GM19025 (cell line): Measurements from ENCODE around the gene LCE1E.

Source experiments
- ATAC-seq: cut with Tn5 transposase; IDR thresholded peaks from one replicate; pipeline ENCODE4 v1.9.1; 2021; ENCODE audit warnings: mild to moderate bottlenecking, low read depth, moderate library complexity; ENCODE audit not compliant: unreplicated experiment

The LCE1E gene

GRCh38 chr1:152777510-152778137 lies 8.4 kb upstream of the LCE1E start:
- ATAC-seq: no peak

DNA sequence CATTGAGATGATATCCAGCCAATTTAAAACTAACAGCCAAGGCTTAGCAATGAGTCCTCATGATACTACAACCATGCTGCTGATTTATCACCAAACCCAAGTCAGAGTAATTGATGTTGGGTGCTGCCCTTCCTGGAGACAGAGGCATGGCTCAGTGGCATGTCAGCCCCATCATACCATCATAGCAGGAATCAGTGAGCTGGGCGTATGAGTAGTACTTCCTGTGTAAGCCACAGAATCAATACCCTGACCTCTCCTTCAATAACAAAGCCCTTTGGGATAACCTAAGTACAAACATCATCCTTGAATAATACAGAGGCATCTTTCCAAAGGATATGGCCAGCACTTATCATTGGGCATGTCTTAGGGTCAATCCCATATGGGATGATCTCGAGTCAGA lies 3.0 kb upstream of the LCE1E start:
- ATAC-seq: no peak

DNA sequence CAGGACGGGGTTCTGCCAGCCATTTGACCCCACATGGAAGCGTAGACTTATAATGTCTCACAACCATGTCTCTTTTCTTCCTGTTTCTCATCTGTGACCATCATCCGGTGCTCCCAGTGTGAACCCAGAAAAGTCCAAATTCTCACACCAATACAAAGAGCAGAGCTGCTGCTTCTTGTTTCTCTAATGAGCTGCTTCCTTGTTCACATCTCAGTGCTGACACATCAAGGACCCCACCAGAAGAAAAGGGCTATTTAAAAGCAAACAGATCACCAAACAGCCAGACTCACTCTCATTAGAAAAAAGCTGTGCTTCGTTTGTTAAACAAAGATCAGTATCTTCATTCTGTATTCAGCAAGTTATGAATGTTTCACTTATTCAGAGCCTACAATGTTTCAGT lies 9.6 kb downstream of the LCE1E start:
- ATAC-seq: no peak

DNA sequence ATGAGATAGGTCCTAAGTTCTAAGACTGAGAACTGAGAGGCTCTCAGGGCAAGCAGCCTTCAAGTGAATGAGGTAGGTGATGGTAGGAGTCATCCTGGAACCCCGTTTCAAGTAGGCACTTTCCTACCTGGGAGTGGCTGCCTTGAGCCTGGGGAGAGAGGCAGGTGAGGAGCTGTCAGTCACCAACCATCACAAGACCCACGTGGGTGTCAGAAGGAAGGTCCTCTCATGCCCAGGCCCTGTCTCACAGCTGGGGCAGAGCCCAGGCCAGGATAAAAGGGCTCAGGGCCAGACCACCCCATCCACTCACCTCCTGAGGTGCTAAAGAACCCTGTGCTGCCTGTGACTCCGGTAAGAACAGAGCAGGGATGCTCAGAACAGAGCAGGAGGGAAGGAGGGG lies 10.4 kb downstream of the LCE1E start, which contains the start of gene LCE1D:
Gene LCE1D (plus strand): TSS at position 301 of the 400 bp plus-strand sequence. CDS start 1,074 bp downstream, outside the sequence.
- ATAC-seq: no peak

DNA sequence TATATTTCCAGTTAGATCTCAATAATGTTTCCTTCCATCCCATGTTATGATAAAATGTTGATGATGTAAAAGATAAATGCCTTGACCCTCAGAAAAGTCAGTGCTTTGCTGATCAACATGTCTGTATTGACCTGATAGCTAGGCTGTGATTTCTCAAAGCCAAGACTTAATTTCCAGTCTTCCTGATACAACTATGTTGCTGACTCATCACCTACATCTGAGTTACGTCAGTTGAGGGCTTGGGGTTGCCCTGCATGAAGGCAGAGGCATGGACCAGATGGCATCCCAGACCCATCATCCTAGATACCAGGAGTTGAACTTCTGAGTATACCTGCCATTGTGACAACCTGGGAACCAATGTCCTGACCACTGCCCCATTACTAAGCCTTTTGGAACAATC lies 15.3 kb downstream of the LCE1E start:
- ATAC-seq: no peak

GRCh38 chr1:152806576-152806975 lies 20.5 kb downstream of the LCE1E start, which contains the start of gene LCE1C:
LCE1C (minus strand) TSS chr1:152806651; CDS start chr1:152805478, 1,173 bp downstream.
- no peak for ATAC-seq

GRCh38 chr1:152811050-152811449 lies 25.0 kb downstream of the LCE1E start:
- no peak for ATAC-seq

GRCh38 chr1:152811671-152812070 lies 25.6 kb downstream of the LCE1E start, which contains the start of gene LCE1B:
LCE1B (plus strand) TSS chr1:152811971; CDS start chr1:152812447, 476 bp downstream.
- no peak for ATAC-seq

GRCh38 chr1:152817309-152817708 lies 31.3 kb downstream of the LCE1E start:
- ATAC-seq: no peak

- ATAC-seq: no peak
Observed at GRCh38 chr1:152823294-152823693, 37.2 kb downstream of the LCE1E start.

DNA sequence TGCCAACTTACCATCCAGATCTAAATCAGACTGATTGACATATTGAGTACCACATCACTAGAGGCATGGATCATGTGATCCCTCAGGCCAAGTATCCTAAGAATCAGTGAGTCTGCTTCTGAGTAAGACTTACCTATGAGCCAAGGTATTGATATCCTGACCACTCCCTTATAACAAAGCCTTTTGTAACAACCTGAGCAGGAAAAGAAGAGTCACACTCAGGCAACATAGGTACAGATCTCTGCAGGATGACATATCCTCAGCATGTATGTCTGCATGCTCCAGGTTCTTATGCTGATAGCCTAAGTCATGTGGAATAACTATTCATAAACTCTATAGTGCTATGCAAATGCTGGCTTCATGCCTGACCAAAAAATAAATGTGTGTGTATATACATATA lies 38.9 kb downstream of the LCE1E start:
- ATAC-seq: no peak

GRCh38 chr1:152827173-152827572 lies 41.1 kb downstream of the LCE1E start, which contains the start of gene LCE1A:
LCE1A (plus strand) TSS chr1:152827473; CDS start chr1:152827473, 0 bp downstream.
- ATAC-seq: no peak

DNA sequence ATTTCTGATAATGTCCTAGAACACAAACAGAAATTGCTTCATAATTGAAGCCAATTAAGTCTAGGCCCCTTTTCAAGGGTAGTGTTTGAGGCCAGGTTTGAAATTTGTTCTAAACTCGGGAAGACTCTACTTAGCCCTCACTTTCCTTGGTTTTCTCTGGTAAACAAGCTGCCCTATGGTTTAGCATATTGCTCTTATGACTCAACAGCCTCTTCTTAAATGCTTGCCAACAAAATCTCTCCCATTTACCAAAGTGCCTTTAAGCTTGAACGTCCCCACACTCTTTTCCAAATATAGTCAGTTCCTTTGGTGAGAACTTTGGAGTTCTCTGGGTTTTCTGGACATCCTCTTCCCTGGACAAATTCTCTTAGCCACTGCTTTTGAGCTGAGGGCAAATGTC lies 50.8 kb downstream of the LCE1E start:
- no peak for ATAC-seq
